ENCODE results near the gene NFKBIB. TPM values are rescaled to one million over a fixed set of nuclear protein-coding genes. Genes with fewer than 3 reads are reported as not detected.
A peak's percentile ranks its signal among the peaks of the same experiment; 100 is the strongest.
"Not testable (repeated sequence)": the region's sequence is repeated elsewhere in the genome, so short reads cannot be mapped to it uniquely, and the experiment has no call there.

NFKBIB gene
- total RNA-seq, 1 donor from 2014 or later, result 6.3 TPM

DNA sequence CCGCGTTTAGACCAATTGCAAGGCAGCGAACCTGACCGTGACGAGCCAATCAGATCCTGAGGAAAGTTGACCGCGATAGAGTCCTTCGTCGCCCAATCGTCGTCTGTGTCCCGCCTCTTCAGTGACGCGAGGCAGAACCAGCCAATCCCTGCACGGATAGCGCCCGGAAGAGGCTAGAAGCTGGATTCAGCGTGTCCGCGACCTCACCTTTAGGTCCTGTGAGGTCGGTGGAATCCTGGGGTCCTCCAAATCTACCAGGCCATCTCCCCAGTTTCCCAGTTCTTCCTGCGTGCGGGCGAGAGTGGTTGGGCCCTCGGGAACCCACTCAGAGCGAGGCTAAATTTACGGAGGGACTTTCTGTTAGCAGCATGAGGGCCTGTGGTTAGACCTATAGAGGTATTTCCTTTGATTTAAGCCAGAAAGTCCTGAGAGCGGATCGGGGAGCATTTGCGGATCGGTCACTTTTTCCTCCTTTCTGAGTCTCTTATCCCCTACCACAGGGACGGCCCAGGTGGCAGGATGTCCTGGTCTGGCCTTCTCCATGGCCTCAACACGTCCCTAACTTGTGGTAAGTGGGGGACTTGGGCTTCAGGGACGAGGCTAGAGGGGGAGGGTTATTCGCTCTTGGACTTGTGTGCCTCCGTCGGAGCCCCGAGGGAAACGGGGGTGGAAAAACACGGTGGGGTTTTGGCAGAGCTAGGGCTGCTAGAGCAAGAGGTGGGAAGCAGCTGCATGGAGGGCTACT lies 31.2 kb downstream of the NFKBIB start, which contains the start of gene MRPS12:
Gene MRPS12, plus strand, starts transcription at position 169 of the 745 bp plus-strand sequence. Its CDS starts 351 bp downstream, at position 520.
- intact Hi-C loops (cut with DNase I), result loop anchor here (1.0 to 10.0 kb wide), 6 partner anchors 32 to 528 kb away; partner anchors contain the start of genes FAM98C, FBXO17, HNRNPL and NFKBIB
- Histone ChIP-seq H3K4me1 (peaks cover 9 to 14% of the 10 kb centered on the region in 2 donors), H3K27ac (peak within 1 kb of the TSS; percentile 70 to 77)

DNA sequence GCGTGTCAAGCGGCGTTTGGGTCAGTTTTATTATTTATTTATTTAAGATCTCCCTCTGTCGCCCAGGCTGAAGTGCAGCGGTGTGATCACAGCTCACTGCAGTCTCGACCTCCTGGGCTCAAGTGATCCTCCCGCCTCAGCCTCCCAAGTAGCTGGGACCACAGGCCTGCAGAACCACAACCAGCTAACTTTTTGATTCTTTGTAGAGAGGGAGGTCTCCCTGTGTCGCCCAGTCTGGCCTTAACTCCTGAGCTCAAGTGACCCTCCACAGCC lies 31.7 kb downstream of the NFKBIB start:
- intact Hi-C loops (cut with DNase I), result loop anchor here (2.0 to 10.0 kb wide), 3 partner anchors 43 to 417 kb away; partner anchors contain the start of gene FBXO17
- H3K27ac ChIP-seq, result peak overlapping the region in 1 of 2 donors; percentile 77

More for the DNA sequence above, 31.2 kb downstream of the NFKBIB start, which contains the start of gene MRPS12:
- peak; percentile 95 to 99 for DNase-seq (ENCODE audit: low spot score in 2 of 2)
- peak within 1 kb of the TSS; percentile 83 to 93 for H3K4me3 ChIP-seq
- H3K36me3 ChIP-seq, result peaks cover 5 to 25% of the 10 kb centered on the region in 2 donors
- H3K9me3 ChIP-seq, result no peaks in the 10 kb centered on the region
- TF ChIP-seq, protein P1, sequence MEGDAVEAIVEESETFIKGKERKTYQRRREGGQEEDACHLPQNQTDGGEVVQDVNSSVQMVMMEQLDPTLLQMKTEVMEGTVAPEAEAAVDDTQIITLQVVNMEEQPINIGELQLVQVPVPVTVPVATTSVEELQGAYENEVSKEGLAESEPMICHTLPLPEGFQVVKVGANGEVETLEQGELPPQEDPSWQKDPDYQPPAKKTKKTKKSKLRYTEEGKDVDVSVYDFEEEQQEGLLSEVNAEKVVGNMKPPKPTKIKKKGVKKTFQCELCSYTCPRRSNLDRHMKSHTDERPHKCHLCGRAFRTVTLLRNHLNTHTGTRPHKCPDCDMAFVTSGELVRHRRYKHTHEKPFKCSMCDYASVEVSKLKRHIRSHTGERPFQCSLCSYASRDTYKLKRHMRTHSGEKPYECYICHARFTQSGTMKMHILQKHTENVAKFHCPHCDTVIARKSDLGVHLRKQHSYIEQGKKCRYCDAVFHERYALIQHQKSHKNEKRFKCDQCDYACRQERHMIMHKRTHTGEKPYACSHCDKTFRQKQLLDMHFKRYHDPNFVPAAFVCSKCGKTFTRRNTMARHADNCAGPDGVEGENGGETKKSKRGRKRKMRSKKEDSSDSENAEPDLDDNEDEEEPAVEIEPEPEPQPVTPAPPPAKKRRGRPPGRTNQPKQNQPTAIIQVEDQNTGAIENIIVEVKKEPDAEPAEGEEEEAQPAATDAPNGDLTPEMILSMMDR (IDR thresholded peaks at IDR 0.05), result no peak
- H3K27me3 ChIP-seq, result no peaks in the 10 kb centered on the region

DNA sequence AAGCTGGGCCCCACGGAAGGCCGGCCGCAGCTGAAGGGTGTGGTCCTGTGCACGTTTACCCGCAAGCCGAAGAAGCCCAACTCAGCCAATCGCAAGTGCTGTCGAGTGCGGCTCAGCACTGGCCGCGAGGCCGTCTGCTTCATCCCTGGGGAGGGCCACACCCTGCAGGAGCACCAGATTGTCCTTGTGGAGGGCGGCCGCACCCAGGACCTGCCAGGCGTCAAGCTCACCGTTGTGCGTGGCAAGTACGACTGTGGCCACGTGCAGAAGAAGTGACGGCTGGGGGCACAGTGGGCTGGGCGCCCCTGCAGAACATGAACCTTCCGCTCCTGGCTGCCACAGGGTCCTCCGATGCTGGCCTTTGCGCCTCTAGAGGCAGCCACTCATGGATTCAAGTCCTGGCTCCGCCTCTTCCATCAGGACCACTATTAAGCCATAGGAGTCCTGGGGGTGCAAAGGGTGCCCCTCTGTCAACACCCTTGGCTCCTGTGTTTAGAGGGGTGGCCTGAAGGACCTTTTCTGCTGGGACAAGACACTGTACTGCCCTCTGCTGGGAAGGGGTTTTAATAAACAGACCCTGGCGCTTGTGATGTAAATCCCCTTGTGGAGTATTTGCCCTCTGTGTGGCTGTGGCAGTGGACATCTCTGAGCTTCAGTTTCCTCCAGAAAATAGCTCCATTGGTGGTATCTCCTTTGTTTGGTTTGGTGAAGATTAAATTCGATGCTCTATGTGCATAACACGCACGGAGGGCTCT lies 32.8 kb downstream of the NFKBIB start:
- H3K27me3 ChIP-seq, result no peaks in the 10 kb centered on the region
- no peak for DNase-seq (ENCODE audit: low spot score in 2 of 2)
- peaks cover 9 to 14% of the 10 kb centered on the region in 2 donors for H3K4me1 ChIP-seq
- H3K27ac ChIP-seq, result no peak overlapping the region
- H3K36me3 ChIP-seq, result peaks cover 2 to 25% of the 10 kb centered on the region in 2 donors
- no peaks in the 10 kb centered on the region for H3K9me3 ChIP-seq
- intact Hi-C loops (cut with DNase I), result loop anchor here (10.0 kb wide), 1 partner anchor 418 kb away; no protein-coding TSS in a partner anchor
- TF ChIP-seq, protein P1 (IDR thresholded peaks at IDR 0.05), result no peak
- no peak overlapping the region for H3K4me3 ChIP-seq

More for the DNA sequence above, 31.7 kb downstream of the NFKBIB start:
- peak overlapping the region; percentile 83 to 93 for H3K4me3 ChIP-seq
- H3K27me3 ChIP-seq, result no peaks in the 10 kb centered on the region
- DNase-seq (ENCODE audit: low spot score in 2 of 2), result no peak
- TF ChIP-seq, protein P1 (IDR thresholded peaks at IDR 0.05), result no peak
- H3K4me1 ChIP-seq, result peaks cover 9 to 14% of the 10 kb centered on the region in 2 donors
- no peaks in the 10 kb centered on the region for H3K9me3 ChIP-seq
- H3K36me3 ChIP-seq, result peaks cover 2 to 25% of the 10 kb centered on the region in 2 donors

DNA sequence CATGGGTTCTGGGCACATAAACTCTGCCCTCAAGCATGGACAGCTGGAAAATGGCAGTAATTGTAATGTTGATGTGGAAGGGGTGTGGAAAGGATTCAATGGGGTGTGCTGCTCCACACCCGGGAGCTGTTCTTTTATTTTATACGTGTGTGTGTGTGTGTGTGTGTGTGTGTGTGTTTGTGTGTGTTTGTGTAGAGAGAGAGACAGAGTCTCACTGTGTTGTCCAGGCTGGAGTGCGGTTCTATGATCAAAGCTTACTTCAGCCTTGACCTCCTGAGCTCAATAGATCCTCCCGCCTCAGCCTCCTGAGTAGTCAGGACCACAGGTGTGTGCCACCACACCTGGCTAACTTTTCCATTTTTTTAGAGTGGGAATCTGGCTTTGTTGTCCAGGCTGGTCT lies 33.8 kb downstream of the NFKBIB start:
- no peaks in the 10 kb centered on the region for H3K27me3 ChIP-seq
- TF ChIP-seq, protein P1 (IDR thresholded peaks at IDR 0.05), result no peak
- no peaks in the 10 kb centered on the region for H3K9me3 ChIP-seq
- intact Hi-C loops (cut with DNase I), result loop anchor here (10.0 kb wide), 1 partner anchor 419 kb away; no protein-coding TSS in a partner anchor
- peaks cover 2 to 25% of the 10 kb centered on the region in 2 donors for H3K36me3 ChIP-seq
- H3K27ac ChIP-seq, result no peak overlapping the region
- H3K4me3 ChIP-seq, result no peak overlapping the region
- no peak for DNase-seq (ENCODE audit: low spot score in 2 of 2)
- H3K4me1 ChIP-seq, result peaks cover 9 to 14% of the 10 kb centered on the region in 2 donors

DNA sequence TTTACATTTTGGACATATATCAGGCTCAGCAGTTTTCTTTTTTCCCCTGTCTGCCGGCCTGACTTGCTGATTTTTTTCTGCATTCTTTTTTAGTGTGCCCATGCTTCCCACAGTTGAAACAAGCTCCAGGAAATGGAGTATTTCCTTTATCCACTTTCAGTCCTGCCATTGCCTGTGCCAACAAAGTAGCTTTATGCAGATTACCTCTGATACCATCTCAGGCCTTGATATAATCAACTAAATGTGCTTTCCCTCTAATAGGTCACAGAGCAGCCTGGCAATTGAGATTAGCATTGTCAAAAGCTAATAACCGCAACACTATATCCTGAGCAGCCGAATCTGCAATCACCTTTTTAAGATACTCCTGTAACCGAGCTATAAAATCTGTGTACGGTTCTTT lies 40.2 kb downstream of the NFKBIB start:
- TF ChIP-seq, protein P1 (IDR thresholded peaks at IDR 0.05), result no peak

DNA sequence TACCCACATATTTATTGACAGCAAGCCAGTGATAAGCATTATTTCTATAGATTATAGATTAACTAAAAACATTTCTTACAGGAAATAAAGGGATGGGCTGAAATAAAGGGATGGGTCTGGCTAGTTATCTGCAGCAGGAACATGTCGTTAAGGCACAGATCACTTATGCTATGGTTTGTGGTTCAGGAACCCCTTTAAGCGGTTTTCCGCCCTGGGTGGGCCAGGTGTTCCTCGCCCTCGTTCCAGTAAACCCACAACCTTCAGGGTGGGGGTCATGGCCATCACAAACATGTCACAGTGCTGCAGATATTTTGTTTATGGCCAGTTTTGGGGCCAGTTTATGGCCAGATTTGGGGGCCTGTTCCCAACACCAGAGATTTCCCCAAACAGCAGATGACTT lies 41.7 kb downstream of the NFKBIB start:
- H3K9me3 ChIP-seq; intact Hi-C loops (cut with DNase I); H3K4me3 ChIP-seq; DNase-seq (ENCODE audit: low spot score in 2 of 2); H3K4me1 ChIP-seq; H3K27me3 ChIP-seq; H3K27ac ChIP-seq: not testable (repeated sequence)
- peaks cover 0 to 18% of the 10 kb centered on the region in 2 donors for H3K36me3 ChIP-seq

More for the DNA sequence above, 40.2 kb downstream of the NFKBIB start:
- Histone ChIP-seq H3K4me3 (no peak overlapping the region), H3K27ac (no peak overlapping the region), H3K9me3 (no peaks in the 10 kb centered on the region), H3K27me3 (no peaks in the 10 kb centered on the region), H3K36me3 (peaks cover 0 to 11% of the 10 kb centered on the region in 2 donors), H3K4me1 (no peaks in the 10 kb centered on the region)
- no peak for DNase-seq (ENCODE audit: low spot score in 2 of 2)
- intact Hi-C loops (cut with DNase I), result loop anchor here (10.0 kb wide), 1 partner anchor 425 kb away; no protein-coding TSS in a partner anchor

Measured in ascending aorta (tissue), 2 donors.